Naive B cell (primary cell): Measurements from ENCODE around the gene TOMM34. TPM values are rescaled to one million over a fixed set of nuclear protein-coding genes. Genes with fewer than 3 reads are reported as not detected.

Source experiments
- ATAC-seq, 2 donors: fragments of 150-1000 bp; cut with Tn5 transposase; 2 replicates each; pipeline ENCODE4 v1.10.0; 2021; ENCODE audit warnings: low read depth in 2 of 2, mild to moderate bottlenecking in 2 of 2, moderate library complexity in 2 of 2
- DNase-seq: peaks from one replicate; pipeline ENCODE4 v3.0.0; 2022
- H3K27ac Mint-ChIP-seq, 6 donors: one replicate each; pipeline ENCODE4 v1.8.0; 2020 to 2022; ENCODE audit warnings: mild to moderate bottlenecking in 6 of 6, mixed read lengths in 6 of 6, moderate library complexity in 5 of 6, inconsistent platforms in 2 of 6
- H3K27me3 Mint-ChIP-seq, 3 donors: one replicate each; pipeline ENCODE4 v1.8.0; 2021 to 2022; ENCODE audit warnings: mixed read lengths in 3 of 3, mild to moderate bottlenecking in 1 of 3
- H3K36me3 Mint-ChIP-seq, 2 donors: one replicate each; pipeline ENCODE4 v1.8.0; 2020 to 2022; ENCODE audit warnings: mixed read lengths in 2 of 2, inconsistent platforms in 1 of 2, mild to moderate bottlenecking in 1 of 2
- H3K4me1 Mint-ChIP-seq, 3 donors: one replicate each; pipeline ENCODE4 v1.8.0; 2020 to 2022; ENCODE audit warnings: mixed read lengths in 3 of 3, inconsistent platforms in 1 of 3, mild to moderate bottlenecking in 1 of 3, moderate library complexity in 1 of 3
- H3K4me3 Mint-ChIP-seq, 8 donors: one replicate each; pipeline ENCODE4 v1.8.0; 2020 to 2022; ENCODE audit warnings: mild to moderate bottlenecking in 8 of 8, mixed read lengths in 8 of 8, moderate library complexity in 8 of 8, inconsistent platforms in 2 of 8
- H3K9me3 Mint-ChIP-seq, 7 donors: one replicate each; pipeline ENCODE4 v1.8.0; 2020 to 2022; ENCODE audit warnings: mixed read lengths in 7 of 7, mild to moderate bottlenecking in 5 of 7, inconsistent platforms in 2 of 7, moderate library complexity in 1 of 7
- polyA plus RNA-seq, 6 donors: library from polyadenylated mRNA; unstranded; fragments of 300-500 nt; fragmentation: Illumina TruSeq; gene quantifications; one replicate each; pipeline ENCODE4 v1.2.3, GENCODE V29; 2021; ENCODE audit warnings: low read depth in 6 of 6

The TOMM34 gene
- polyA plus RNA-seq, 6 donors from 2014 or later: 24.8 to 49.1 (median 38.4) TPM

DNA sequence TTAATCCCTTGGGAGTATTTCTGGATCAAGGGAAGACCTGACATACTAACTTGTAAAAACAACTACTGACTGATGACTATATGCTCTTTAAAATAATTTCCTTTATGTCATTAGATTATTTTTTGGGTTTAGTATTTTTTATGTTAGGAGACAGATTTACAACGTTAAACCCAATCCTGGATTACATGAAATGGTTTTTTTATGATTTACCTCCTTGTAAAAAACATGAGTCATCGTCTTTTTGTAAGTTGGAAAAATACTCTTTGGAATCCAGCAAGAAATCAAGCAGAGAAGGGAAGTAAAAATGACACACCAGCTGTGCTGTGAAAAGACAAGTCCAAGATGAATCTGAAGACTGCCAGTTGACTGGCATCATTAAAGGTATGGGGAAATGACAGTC, 12.9 kb upstream of the TOMM34 start:
- Mint-ChIP-seq H3K27ac (peak overlapping the region in 2 of 6 donors; percentile 71 to 99), H3K4me1 (peaks cover 57 to 66% (median 58%) of the 10 kb centered on the region in 3 donors), H3K4me3 (no peak overlapping the region), H3K36me3 (peaks cover 28 to 37% of the 10 kb centered on the region in 2 donors), H3K9me3 (no peaks in the 10 kb centered on the region), H3K27me3 (no peaks in the 10 kb centered on the region)
- ATAC-seq (no peak), DNase-seq (no peak)

DNA sequence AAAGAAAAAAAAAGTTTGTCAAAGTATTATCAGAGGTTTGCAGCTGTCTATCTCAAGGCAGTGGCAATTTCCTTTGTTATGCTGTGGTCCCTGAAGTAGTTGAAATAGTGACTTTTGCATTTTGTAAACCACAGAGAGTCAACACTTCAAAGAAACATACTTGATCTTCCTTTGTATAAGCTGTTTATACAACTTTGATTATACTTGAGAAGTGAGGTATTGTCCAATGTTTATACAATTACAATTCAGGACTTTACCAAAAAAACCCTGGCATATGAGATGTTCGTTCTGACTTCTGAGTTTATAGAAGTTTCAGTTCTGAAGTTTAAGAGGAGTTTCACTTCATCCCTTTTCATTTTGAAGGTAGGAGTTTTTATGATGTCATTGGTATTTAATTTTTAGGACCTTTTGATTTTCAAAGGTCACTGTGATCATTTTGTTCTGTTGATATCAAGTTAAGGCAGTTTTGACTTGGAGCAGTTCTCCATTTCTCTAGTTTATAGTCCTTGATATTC, 10.1 kb upstream of the TOMM34 start:
- peaks cover 19 to 35% of the 10 kb centered on the region in 2 donors for H3K36me3 Mint-ChIP-seq
- H3K27me3 Mint-ChIP-seq: no peaks in the 10 kb centered on the region
- H3K9me3 Mint-ChIP-seq: no peaks in the 10 kb centered on the region
- H3K4me1 Mint-ChIP-seq: peaks cover 62 to 66% (median 64%) of the 10 kb centered on the region in 3 donors
- DNase-seq (no peak), ATAC-seq (no peak)
- H3K27ac Mint-ChIP-seq: peak overlapping the region; percentile 92 to 99 (median 96)
- H3K4me3 Mint-ChIP-seq: peak overlapping the region; percentile 65 to 100 (median 80)

DNA sequence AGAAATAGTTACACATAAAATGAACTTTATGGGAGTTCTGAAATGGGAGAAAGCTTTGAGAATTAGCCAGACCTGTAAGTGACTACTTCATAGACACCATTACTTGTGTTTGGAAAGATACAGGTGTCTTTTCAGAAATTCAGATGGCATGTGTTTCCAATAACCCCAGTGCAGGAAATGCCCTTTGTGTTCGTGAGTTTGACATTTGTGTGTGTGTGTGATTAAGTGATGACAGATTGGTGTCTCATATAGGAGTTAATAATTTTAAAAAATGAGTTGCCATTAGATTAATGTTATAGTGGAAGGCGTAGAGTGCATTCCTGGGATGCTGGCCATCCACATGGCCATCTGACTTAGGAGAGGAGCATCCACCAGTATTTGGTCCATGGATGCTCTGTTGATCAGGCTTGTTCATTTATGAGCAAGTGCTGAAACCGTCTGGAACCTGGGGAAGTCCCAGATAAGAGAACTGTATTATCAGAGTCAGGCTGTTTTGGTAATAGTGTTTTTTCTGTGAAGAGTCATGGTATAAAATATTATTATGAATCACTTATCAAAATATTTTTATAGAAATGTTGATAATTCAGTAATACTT, 9.2 kb upstream of the TOMM34 start:
- Mint-ChIP-seq H3K4me3 (peak overlapping the region; percentile 92 to 100 (median 98)), H3K27me3 (no peaks in the 10 kb centered on the region), H3K27ac (peak overlapping the region; percentile 53 to 99 (median 94)), H3K4me1 (peaks cover 56 to 66% (median 66%) of the 10 kb centered on the region in 3 donors), H3K9me3 (no peaks in the 10 kb centered on the region), H3K36me3 (peaks cover 12 to 28% of the 10 kb centered on the region in 2 donors)
- no peak for ATAC-seq
- DNase-seq: no peak

DNA sequence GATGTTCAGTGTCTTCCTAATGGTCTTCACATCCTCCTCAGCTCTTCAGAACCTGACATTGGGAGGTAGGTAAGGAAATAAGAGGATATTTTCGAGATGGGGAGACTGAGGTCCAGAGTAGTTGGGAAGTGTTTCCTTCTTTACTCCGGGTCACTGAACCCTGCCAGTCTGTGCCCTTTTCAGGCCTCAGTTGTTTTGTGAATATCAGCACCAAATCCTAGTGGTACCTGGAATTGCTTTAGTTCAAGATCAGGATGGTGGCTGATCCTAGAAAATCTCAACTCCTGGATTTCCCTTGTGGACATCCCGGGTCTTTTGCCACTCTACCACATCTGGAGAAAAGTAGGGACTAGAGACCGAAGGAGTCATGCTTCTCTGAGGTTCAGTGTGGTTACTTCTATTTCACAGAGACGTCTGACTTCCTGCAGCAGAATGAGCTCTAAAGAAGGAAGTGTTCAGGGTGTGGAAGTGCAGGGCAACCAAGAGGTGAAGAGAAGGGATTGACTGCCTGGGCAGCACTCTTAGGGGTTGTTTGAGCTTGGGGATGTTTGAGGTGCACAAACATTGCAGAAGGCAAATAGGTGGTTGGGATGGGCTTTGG, 7.1 kb upstream of the TOMM34 start:
- no peaks in the 10 kb centered on the region for H3K27me3 Mint-ChIP-seq

DNA sequence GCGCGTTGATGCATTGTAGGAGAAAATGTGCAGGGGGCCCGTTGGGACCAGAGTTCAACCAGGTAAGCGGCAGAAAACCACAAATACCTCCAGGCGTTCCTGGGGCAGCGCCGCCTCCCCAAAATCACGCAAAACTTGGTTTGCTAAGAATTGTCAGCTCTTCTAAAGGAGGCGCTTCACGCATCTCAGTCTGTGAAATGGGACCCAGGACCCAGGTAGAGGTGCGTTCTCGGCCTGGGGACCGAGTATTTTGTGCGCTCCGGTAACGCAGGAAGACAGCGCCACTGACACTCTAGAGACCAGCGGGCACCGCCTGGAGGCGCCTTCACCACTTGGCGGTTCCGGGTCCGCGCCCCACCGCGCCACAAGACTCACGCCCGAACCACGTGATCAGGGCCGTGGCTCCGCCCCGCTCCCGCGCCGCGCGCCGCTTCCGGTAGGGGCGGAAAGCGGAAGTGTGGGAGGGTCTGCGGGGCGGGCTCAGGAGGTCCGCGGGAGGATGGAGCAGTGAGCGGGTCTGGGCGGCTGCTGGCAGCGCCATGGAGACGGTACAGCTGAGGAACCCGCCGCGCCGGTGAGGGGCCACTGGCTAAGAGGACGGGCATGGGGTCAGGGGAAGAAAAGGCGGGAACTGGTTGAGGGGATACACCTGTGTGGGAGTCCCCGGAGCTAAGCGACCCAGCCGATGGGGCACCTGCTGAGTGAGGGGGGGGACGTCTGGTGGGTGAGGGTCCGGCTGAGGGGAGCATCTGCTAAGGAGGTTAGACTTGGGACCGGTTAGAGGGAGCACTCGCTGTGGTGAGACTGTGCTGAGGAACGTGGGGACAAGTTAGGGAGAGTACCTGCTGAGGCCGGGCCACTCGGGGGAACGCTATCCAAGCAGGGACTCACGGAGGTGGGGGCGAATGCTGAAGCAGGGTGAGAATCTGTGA, 6.1 kb upstream of the TOMM34 start, which contains the start of gene STK4:
STK4 (plus strand) TSS at position 483 of the 932 bp plus-strand sequence; CDS start at position 540, 57 bp downstream.
- ATAC-seq: peak; percentile 82 to 83
- DNase-seq: peak; percentile 97
- no peaks in the 10 kb centered on the region for H3K27me3 Mint-ChIP-seq

More for the DNA sequence above, 7.1 kb upstream of the TOMM34 start:
- peak overlapping the region; percentile 92 to 100 (median 98) for H3K4me3 Mint-ChIP-seq
- H3K27ac Mint-ChIP-seq: peak overlapping the region; percentile 96 to 99 (median 98)
- peak; percentile 45 to 49 for ATAC-seq
- DNase-seq: peak; percentile 62
- peaks cover 64 to 73% (median 65%) of the 10 kb centered on the region in 3 donors for H3K4me1 Mint-ChIP-seq
- no peaks in the 10 kb centered on the region for H3K9me3 Mint-ChIP-seq
- H3K36me3 Mint-ChIP-seq: peaks cover 5 to 14% of the 10 kb centered on the region in 2 donors

DNA sequence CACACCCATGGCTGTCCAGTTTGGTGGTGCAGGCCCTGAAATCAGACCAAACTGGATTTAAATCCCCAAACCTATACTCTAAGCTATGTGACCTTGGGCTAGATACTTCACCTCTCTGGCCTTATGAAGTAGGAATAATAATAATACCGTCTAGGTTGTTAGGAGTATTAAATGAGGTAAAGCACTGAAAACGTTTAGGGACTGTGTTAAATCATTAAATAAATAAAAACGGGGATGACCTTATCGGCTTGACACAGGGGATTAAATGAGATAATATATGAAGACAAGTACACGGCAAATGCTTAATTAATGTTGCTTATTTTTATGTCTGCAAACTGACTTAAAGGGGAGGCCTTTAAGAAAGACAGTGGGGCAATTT, 5.4 kb upstream of the TOMM34 start:
- peak overlapping the region; percentile 96 to 99 (median 98) for H3K27ac Mint-ChIP-seq
- H3K4me3 Mint-ChIP-seq: peak overlapping the region; percentile 92 to 100 (median 98)
- H3K36me3 Mint-ChIP-seq: peaks cover 5 to 14% of the 10 kb centered on the region in 2 donors
- no peak for ATAC-seq
- peaks cover 61 to 66% (median 63%) of the 10 kb centered on the region in 3 donors for H3K4me1 Mint-ChIP-seq
- no peak for DNase-seq
- H3K27me3 Mint-ChIP-seq: no peaks in the 10 kb centered on the region
- no peaks in the 10 kb centered on the region for H3K9me3 Mint-ChIP-seq

More for the DNA sequence above, 6.1 kb upstream of the TOMM34 start, which contains the start of gene STK4:
- H3K4me1 Mint-ChIP-seq: peaks cover 66 to 69% (median 67%) of the 10 kb centered on the region in 3 donors
- no peaks in the 10 kb centered on the region for H3K9me3 Mint-ChIP-seq
- H3K36me3 Mint-ChIP-seq: peaks cover 5 to 14% of the 10 kb centered on the region in 2 donors
- H3K4me3 Mint-ChIP-seq: peak within 1 kb of the TSS; percentile 92 to 100 (median 98)
- peak within 1 kb of the TSS; percentile 96 to 99 (median 98) for H3K27ac Mint-ChIP-seq

DNA sequence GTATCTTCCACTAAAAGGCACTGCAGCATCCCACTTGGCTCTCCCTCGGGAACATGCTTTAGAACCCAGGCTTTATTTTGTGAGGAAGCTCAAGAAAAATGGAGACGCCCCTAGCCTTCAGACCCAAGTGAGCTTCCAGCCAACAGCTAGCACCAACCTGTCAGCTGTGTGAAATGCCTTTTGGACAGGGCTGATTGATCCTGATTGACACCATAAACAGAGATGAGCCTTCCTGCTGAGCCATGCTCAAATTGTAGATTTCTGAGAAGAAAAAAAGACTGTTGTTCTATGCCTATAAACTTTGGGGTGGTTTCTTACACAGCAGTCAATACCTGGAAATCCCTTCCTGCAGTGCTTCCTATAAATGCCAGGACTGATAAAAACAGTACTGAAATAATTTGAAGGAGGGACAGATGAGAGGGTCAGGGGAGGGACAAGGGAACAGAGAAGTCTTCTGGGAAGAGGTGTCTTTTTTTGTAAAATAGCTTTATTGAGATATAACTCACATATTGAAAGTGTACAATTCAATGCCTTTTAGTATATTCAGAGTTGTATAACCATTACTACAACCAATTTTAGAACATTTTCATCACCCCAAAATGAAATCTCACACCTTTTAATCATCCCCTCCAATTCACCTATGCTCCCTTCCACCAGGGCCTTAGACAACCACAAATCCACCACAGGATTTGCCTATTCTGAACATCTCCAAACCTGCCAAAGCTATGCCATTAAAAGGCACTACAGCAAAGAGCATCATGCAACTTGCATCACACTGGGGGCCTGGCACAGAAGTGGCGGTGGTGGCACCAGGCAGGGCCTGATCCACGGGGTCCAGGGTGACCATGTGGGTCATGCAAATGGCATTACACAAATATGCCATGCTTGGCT, 3.4 kb upstream of the TOMM34 start:
- H3K4me3 Mint-ChIP-seq: peak overlapping the region in 2 of 8 donors; percentile 59 to 99
- peaks cover 5 to 14% of the 10 kb centered on the region in 2 donors for H3K36me3 Mint-ChIP-seq
- DNase-seq (no peak), ATAC-seq (no peak)
- no peaks in the 10 kb centered on the region for H3K9me3 Mint-ChIP-seq
- H3K4me1 Mint-ChIP-seq: peaks cover 60 to 63% (median 61%) of the 10 kb centered on the region in 3 donors
- no peaks in the 10 kb centered on the region for H3K27me3 Mint-ChIP-seq
- peak overlapping the region in 3 of 6 donors; percentile 18 to 53 (median 49) for H3K27ac Mint-ChIP-seq

DNA sequence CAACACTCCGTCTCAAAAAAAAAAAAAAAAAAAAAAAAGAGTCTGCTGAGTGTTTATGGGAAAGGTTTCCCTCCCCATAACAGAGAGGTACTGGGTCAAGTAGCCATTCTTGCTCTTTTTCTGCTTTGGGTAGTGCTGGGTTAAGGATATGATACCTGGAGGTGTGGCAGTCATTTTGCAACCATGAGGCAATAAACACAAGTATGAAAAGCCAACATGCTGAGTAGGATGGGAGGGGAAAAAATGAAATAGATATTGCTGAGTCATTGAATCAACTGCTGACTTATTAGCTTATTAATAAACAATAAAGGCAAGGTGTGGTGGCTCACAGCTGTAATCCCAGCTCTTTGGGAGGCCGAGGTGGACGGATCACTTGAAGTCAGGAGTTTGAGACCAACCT, 2.3 kb upstream of the TOMM34 start:
- H3K4me1 Mint-ChIP-seq: peaks cover 60 to 65% (median 61%) of the 10 kb centered on the region in 3 donors
- H3K4me3 Mint-ChIP-seq: peak overlapping the region in 3 of 8 donors; percentile 30 to 99 (median 36)
- H3K36me3 Mint-ChIP-seq: peaks cover under 1 to 11% of the 10 kb centered on the region in 2 donors
- DNase-seq (no peak), ATAC-seq (no peak)
- H3K27ac Mint-ChIP-seq: peak overlapping the region in 1 of 6 donors; percentile 85
- no peaks in the 10 kb centered on the region for H3K27me3 Mint-ChIP-seq
- no peaks in the 10 kb centered on the region for H3K9me3 Mint-ChIP-seq

DNA sequence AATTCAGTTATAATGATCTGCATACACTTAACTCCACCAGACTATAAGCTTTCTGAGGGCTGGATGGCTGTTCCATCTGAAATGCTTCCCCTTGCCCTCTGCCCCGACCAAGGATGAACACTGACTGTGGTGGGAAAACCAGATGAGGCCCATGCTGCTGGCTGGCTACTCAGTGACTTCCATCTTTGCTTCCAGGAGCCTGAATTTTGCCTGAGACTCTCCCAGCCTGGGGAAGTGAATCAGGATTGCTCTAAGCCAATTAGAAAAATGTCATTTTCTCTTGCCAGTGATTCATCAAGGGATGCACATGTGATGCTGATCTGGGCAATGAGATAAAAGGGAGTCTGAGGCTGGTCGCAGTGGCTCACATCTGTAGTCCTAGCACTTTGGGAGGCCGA, 1.7 kb upstream of the TOMM34 start:
- H3K9me3 Mint-ChIP-seq: no peaks in the 10 kb centered on the region
- DNase-seq (no peak), ATAC-seq (no peak)
- peaks cover 0 to 8% of the 10 kb centered on the region in 2 donors for H3K36me3 Mint-ChIP-seq
- peaks cover 61 to 63% (median 62%) of the 10 kb centered on the region in 3 donors for H3K4me1 Mint-ChIP-seq
- peak overlapping the region in 2 of 6 donors; percentile 20 to 88 for H3K27ac Mint-ChIP-seq
- H3K27me3 Mint-ChIP-seq: no peaks in the 10 kb centered on the region
- peak overlapping the region in 3 of 8 donors; percentile 44 to 99 (median 96) for H3K4me3 Mint-ChIP-seq

DNA sequence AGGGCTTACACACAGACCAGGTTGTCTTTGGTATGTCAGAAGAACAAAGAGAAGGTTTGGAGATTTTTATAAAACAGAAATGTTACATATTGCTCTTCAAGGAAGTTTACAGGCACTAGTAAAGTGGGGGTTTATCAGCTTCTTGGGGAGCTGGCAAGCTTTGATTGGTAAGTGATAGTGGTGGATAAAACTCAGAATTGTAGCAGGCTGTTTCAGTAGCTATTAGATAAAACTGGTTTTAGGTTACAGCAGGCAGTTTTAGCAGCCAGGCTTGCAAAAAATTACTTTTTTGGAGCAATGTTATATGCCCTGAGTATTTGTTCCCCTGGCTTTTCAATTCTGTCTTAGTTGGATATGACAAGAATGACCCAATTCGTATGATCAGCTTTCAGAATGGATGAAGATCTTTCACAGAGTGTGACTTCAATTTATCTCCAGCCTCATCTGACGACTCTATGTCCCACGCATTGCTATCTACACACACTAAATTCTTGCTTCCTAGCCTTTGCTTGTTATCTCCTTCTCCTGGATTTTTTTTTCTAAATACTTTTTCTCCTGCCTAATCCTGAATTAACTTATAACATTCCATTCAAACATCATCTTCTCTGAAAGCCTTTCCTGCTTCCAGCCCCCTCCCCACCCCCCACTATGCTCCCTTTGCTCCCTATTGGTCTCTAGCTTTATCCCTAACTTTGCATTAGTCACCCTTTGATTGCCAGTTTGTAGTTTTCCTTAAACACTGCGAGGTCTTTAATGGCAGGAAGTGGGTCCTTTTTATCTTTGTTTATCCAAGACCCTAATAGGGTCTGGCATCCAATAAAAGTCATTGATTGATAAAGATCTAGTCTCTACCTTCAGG, 1.0 kb upstream of the TOMM34 start:
- no peak for ATAC-seq
- Mint-ChIP-seq H3K4me3 (peak overlapping the region in 6 of 8 donors; percentile 40 to 99 (median 98)), H3K4me1 (peaks cover 60 to 67% (median 63%) of the 10 kb centered on the region in 3 donors), H3K27me3 (no peaks in the 10 kb centered on the region), H3K27ac (peak overlapping the region in 3 of 6 donors; percentile 51 to 92 (median 88)), H3K36me3 (peaks cover 0 to 2% of the 10 kb centered on the region in 2 donors), H3K9me3 (no peaks in the 10 kb centered on the region)
- no peak for DNase-seq

DNA sequence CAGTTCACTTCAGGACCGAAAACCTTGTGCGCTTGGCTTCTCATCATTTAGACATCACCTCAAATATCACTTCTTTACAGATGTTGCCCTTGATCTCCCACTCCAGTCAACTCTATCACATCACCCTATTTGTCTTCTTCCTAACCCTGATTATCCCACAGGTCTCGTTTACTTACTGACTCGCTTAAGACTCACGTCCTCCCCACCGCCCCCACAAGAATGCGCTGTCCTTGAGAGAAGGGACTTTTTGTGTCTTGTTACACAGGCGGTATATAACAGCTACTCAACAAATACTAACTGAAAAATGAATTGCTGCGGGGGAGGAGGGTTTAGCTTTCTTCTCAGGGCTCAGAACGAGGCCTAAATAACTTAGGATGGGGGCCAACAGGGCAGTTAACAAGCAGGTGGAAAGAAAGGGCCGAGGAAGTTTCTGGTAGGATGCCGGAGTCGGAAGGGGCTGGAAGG, 527 bp downstream of the TOMM34 start:
- Mint-ChIP-seq H3K9me3 (no peaks in the 10 kb centered on the region), H3K27ac (peak overlapping the region; percentile 80 to 99 (median 96)), H3K36me3 (peaks cover 0 to 7% of the 10 kb centered on the region in 2 donors), H3K27me3 (no peaks in the 10 kb centered on the region), H3K4me3 (peak overlapping the region; percentile 95 to 99 (median 98)), H3K4me1 (peaks cover 66 to 71% (median 71%) of the 10 kb centered on the region in 3 donors)
- ATAC-seq: peak; percentile 62 to 70
- DNase-seq: no peak
